Gastroesophageal sphincter (tissue), 3 donors: ENCODE data around the gene FHL1.

Source experiments
- EP300 ChIP-seq: sonication (generic); formaldehyde crosslinking; IDR thresholded peaks from one replicate; pipeline ENCODE4 v1.6.1; 2017; ENCODE audit warnings: antibody characterized with exemption, mild to moderate bottlenecking
- POLR2A ChIP-seq, 2 donors: fragments of 450-650 bp; IDR thresholded peaks; one replicate each; pipeline ENCODE4 v1.6.1; 2017; ENCODE audit warnings: antibody characterized with exemption in 2 of 2, mild to moderate bottlenecking in 2 of 2, moderate library complexity in 1 of 2
- POLR2AphosphoS5 ChIP-seq: sonication (generic); formaldehyde crosslinking; IDR thresholded peaks from one replicate; pipeline ENCODE4 v1.6.1; 2017; ENCODE audit warnings: antibody characterized with exemption
- TF ChIP-seq, protein P1 (sequence below), 4 experiments: fragments of 200-600 bp in 2 of 4; fragments of 450-650 bp in 2 of 4; sonication (generic) in 1 of 4; IDR thresholded peaks; one replicate each; pipeline ENCODE4 v1.5.1; 2017 to 2019; ENCODE audit warnings: antibody characterized with exemption in 4 of 4, mild to moderate bottlenecking in 2 of 4, moderate library complexity in 2 of 4

DNA sequence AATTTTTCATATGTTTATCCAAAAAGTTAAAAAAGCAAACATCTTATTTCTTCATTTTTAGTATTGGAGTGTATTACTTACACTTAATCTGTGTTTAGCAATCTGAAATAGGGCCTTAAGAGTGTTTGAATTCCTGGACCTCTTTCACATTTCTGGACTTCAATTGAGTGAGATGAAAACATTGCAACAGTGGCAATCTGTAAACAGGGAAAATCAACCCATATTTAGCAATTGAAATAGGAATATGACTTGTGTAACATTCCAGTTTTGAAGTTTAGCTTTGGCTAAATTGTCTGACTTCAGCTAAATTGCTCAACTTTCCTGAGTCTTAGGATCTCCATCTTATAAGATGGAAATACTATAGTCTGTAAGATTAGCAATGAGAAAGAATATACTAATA, 34.6 kb upstream of the FHL1 start:
- TF ChIP-seq EP300: no peak
- TF ChIP-seq, protein P1, sequence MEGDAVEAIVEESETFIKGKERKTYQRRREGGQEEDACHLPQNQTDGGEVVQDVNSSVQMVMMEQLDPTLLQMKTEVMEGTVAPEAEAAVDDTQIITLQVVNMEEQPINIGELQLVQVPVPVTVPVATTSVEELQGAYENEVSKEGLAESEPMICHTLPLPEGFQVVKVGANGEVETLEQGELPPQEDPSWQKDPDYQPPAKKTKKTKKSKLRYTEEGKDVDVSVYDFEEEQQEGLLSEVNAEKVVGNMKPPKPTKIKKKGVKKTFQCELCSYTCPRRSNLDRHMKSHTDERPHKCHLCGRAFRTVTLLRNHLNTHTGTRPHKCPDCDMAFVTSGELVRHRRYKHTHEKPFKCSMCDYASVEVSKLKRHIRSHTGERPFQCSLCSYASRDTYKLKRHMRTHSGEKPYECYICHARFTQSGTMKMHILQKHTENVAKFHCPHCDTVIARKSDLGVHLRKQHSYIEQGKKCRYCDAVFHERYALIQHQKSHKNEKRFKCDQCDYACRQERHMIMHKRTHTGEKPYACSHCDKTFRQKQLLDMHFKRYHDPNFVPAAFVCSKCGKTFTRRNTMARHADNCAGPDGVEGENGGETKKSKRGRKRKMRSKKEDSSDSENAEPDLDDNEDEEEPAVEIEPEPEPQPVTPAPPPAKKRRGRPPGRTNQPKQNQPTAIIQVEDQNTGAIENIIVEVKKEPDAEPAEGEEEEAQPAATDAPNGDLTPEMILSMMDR (IDR thresholded peaks at IDR 0.05): no peak
- TF ChIP-seq POLR2A (IDR thresholded peaks at IDR 0.05): no peak
- peak; percentile 57 for TF ChIP-seq POLR2AphosphoS5
